ENCODE measurements around the gene CIPC. TPM values are rescaled to one million over a fixed set of nuclear protein-coding genes. Genes with fewer than 3 reads are reported as not detected.

Gene CIPC
- total and polyA plus RNA-seq, 9 of the 15 experiments (the other 6 are each of a cell fraction or from before 2014, with no cell fraction given): 5.0 to 16.9 (median 10.7) TPM

DNA sequence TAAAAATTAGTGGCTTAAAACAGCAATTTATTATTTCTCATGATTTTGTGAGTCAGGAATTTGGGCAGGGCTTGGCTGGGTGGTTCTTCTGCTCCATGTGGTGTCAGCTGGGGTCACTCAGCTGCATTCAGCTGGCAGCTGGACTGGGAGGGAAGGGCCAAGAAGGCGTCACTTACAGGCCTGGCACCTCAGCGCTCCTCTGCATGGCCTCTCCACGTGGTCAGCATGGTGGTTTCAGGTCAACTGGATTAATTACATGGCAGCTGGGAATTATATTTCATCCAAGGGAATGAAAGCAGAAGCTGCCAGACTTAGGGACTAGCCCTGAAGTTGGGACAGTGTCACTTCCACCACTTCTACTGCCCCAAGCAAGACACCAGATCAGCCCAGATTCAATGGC, 42.1 kb upstream of the CIPC start (continued):
- TF ChIP-seq, protein P1, sequence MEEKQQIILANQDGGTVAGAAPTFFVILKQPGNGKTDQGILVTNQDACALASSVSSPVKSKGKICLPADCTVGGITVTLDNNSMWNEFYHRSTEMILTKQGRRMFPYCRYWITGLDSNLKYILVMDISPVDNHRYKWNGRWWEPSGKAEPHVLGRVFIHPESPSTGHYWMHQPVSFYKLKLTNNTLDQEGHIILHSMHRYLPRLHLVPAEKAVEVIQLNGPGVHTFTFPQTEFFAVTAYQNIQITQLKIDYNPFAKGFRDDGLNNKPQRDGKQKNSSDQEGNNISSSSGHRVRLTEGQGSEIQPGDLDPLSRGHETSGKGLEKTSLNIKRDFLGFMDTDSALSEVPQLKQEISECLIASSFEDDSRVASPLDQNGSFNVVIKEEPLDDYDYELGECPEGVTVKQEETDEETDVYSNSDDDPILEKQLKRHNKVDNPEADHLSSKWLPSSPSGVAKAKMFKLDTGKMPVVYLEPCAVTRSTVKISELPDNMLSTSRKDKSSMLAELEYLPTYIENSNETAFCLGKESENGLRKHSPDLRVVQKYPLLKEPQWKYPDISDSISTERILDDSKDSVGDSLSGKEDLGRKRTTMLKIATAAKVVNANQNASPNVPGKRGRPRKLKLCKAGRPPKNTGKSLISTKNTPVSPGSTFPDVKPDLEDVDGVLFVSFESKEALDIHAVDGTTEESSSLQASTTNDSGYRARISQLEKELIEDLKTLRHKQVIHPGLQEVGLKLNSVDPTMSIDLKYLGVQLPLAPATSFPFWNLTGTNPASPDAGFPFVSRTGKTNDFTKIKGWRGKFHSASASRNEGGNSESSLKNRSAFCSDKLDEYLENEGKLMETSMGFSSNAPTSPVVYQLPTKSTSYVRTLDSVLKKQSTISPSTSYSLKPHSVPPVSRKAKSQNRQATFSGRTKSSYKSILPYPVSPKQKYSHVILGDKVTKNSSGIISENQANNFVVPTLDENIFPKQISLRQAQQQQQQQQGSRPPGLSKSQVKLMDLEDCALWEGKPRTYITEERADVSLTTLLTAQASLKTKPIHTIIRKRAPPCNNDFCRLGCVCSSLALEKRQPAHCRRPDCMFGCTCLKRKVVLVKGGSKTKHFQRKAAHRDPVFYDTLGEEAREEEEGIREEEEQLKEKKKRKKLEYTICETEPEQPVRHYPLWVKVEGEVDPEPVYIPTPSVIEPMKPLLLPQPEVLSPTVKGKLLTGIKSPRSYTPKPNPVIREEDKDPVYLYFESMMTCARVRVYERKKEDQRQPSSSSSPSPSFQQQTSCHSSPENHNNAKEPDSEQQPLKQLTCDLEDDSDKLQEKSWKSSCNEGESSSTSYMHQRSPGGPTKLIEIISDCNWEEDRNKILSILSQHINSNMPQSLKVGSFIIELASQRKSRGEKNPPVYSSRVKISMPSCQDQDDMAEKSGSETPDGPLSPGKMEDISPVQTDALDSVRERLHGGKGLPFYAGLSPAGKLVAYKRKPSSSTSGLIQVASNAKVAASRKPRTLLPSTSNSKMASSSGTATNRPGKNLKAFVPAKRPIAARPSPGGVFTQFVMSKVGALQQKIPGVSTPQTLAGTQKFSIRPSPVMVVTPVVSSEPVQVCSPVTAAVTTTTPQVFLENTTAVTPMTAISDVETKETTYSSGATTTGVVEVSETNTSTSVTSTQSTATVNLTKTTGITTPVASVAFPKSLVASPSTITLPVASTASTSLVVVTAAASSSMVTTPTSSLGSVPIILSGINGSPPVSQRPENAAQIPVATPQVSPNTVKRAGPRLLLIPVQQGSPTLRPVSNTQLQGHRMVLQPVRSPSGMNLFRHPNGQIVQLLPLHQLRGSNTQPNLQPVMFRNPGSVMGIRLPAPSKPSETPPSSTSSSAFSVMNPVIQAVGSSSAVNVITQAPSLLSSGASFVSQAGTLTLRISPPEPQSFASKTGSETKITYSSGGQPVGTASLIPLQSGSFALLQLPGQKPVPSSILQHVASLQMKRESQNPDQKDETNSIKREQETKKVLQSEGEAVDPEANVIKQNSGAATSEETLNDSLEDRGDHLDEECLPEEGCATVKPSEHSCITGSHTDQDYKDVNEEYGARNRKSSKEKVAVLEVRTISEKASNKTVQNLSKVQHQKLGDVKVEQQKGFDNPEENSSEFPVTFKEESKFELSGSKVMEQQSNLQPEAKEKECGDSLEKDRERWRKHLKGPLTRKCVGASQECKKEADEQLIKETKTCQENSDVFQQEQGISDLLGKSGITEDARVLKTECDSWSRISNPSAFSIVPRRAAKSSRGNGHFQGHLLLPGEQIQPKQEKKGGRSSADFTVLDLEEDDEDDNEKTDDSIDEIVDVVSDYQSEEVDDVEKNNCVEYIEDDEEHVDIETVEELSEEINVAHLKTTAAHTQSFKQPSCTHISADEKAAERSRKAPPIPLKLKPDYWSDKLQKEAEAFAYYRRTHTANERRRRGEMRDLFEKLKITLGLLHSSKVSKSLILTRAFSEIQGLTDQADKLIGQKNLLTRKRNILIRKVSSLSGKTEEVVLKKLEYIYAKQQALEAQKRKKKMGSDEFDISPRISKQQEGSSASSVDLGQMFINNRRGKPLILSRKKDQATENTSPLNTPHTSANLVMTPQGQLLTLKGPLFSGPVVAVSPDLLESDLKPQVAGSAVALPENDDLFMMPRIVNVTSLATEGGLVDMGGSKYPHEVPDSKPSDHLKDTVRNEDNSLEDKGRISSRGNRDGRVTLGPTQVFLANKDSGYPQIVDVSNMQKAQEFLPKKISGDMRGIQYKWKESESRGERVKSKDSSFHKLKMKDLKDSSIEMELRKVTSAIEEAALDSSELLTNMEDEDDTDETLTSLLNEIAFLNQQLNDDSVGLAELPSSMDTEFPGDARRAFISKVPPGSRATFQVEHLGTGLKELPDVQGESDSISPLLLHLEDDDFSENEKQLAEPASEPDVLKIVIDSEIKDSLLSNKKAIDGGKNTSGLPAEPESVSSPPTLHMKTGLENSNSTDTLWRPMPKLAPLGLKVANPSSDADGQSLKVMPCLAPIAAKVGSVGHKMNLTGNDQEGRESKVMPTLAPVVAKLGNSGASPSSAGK (IDR thresholded peaks at IDR 0.05): no peak
- no peak for TF ChIP-seq NCOA6 (IDR thresholded peaks at IDR 0.05)
- TF ChIP-seq ESRRA (IDR thresholded peaks at IDR 0.05; ENCODE audit: borderline replicate concordance, low read depth): no peak
- TF ChIP-seq, protein P2, sequence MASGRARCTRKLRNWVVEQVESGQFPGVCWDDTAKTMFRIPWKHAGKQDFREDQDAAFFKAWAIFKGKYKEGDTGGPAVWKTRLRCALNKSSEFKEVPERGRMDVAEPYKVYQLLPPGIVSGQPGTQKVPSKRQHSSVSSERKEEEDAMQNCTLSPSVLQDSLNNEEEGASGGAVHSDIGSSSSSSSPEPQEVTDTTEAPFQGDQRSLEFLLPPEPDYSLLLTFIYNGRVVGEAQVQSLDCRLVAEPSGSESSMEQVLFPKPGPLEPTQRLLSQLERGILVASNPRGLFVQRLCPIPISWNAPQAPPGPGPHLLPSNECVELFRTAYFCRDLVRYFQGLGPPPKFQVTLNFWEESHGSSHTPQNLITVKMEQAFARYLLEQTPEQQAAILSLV (tag; IDR thresholded peaks at IDR 0.05): no peak
- no peak for TF ChIP-seq BRD9 (IDR thresholded peaks at IDR 0.05; ENCODE audit: low read depth, partially characterized antibody)
- TF ChIP-seq, protein P3, sequence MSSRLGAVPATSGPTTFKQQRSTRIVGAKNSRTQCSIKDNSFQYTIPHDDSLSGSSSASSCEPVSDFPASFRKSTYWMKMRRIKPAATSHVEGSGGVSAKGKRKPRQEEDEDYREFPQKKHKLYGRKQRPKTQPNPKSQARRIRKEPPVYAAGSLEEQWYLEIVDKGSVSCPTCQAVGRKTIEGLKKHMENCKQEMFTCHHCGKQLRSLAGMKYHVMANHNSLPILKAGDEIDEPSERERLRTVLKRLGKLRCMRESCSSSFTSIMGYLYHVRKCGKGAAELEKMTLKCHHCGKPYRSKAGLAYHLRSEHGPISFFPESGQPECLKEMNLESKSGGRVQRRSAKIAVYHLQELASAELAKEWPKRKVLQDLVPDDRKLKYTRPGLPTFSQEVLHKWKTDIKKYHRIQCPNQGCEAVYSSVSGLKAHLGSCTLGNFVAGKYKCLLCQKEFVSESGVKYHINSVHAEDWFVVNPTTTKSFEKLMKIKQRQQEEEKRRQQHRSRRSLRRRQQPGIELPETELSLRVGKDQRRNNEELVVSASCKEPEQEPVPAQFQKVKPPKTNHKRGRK (tag; IDR thresholded peaks at IDR 0.05): no peak
- no peak for TF ChIP-seq ZNF75A (CRISPR knock-in tag; IDR thresholded peaks at IDR 0.05)
- no peak for TF ChIP-seq PCBP2 (IDR thresholded peaks at IDR 0.05; ENCODE audit: low read depth, low read length, poor library complexity, severe bottlenecking)
- no peak for TF ChIP-seq SOX6 (IDR thresholded peaks at IDR 0.05)
- no peak for TF ChIP-seq FOXM1 (IDR thresholded peaks at IDR 0.05; ENCODE audit: low read depth)
- no peak for TF ChIP-seq FOXM1 (CRISPR knock-in tag; IDR thresholded peaks at IDR 0.05; ENCODE audit: low read depth)
- TF ChIP-seq KLF13 (tag; IDR thresholded peaks at IDR 0.05; ENCODE audit: borderline replicate concordance, low read depth): no peak
- TF ChIP-seq TAF1 (IDR thresholded peaks at IDR 0.05; ENCODE audit: control insufficient read depth, extremely low read depth, insufficient read depth, low read length, severe bottlenecking): no peak
- TF ChIP-seq PURB (CRISPR knock-in tag; IDR thresholded peaks at IDR 0.05; ENCODE audit: low read depth): no peak
